SK-N-SH (cell line): ENCODE measurements around the gene RAB4B.

Experiments used
- EP300 ChIP-seq, 2 experiments: IDR thresholded peaks; 2 replicates each; pipeline versions ENCODE4 v1.4.0 to v1.6.1; 2012; ENCODE audit warnings: borderline replicate concordance in 1 of 2, low read depth in 1 of 2, low read length in 1 of 2
- TF ChIP-seq, protein P1 (sequence below): fragments of 150-350 bp; IDR thresholded peaks from 2 replicates; pipeline ENCODE4 v1.6.1; 2017; ENCODE audit warnings: antibody characterized with exemption, low read length, low read depth, borderline replicate concordance
- TF ChIP-seq, protein P2 (sequence below): fragments of 200-600 bp; sonication (generic); IDR thresholded peaks from 2 replicates; pipeline ENCODE4 v1.6.1; 2017; ENCODE audit warnings: antibody characterized with exemption, mild to moderate bottlenecking, moderate library complexity

- TF ChIP-seq, protein P1, sequence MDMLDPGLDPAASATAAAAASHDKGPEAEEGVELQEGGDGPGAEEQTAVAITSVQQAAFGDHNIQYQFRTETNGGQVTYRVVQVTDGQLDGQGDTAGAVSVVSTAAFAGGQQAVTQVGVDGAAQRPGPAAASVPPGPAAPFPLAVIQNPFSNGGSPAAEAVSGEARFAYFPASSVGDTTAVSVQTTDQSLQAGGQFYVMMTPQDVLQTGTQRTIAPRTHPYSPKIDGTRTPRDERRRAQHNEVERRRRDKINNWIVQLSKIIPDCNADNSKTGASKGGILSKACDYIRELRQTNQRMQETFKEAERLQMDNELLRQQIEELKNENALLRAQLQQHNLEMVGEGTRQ, result no peak
- TF ChIP-seq, protein P2, sequence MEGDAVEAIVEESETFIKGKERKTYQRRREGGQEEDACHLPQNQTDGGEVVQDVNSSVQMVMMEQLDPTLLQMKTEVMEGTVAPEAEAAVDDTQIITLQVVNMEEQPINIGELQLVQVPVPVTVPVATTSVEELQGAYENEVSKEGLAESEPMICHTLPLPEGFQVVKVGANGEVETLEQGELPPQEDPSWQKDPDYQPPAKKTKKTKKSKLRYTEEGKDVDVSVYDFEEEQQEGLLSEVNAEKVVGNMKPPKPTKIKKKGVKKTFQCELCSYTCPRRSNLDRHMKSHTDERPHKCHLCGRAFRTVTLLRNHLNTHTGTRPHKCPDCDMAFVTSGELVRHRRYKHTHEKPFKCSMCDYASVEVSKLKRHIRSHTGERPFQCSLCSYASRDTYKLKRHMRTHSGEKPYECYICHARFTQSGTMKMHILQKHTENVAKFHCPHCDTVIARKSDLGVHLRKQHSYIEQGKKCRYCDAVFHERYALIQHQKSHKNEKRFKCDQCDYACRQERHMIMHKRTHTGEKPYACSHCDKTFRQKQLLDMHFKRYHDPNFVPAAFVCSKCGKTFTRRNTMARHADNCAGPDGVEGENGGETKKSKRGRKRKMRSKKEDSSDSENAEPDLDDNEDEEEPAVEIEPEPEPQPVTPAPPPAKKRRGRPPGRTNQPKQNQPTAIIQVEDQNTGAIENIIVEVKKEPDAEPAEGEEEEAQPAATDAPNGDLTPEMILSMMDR, result no peak
- TF ChIP-seq EP300 (IDR thresholded peaks at IDR 0.05; ENCODE audit: borderline replicate concordance in 1 of 2, low read depth in 1 of 2, low read length in 1 of 2), result no peak
These were observed 19.3 kb downstream of the RAB4B start for GRCh38 chr19:40797166-40797962.
